MM.1S (cell line): Measurements from ENCODE around the gene CD84.

Experiments used
- DNase-seq: peaks from one replicate; pipeline ENCODE4 v3.0.0-alpha.2; 2015
- H2AFZ ChIP-seq: fragments of 300-600 bp; sonication (generic); 2 replicates; pipeline ENCODE4 v1.6.0; 2016; ENCODE audit warnings: antibody characterized with exemption, low read length
- H3F3A ChIP-seq: fragments of 300-600 bp; sonication (generic); 2 replicates; pipeline ENCODE4 v1.6.1; 2016; ENCODE audit warnings: mild to moderate bottlenecking, antibody characterized with exemption, low read length, moderate library complexity, mixed read lengths; ENCODE audit not compliant: insufficient read depth
- H3K27ac ChIP-seq: fragments of 300-600 bp; sonication (generic); 2 replicates; pipeline ENCODE4 v1.5.1; 2016; ENCODE audit warnings: mild to moderate bottlenecking, low read length
- H3K27me3 ChIP-seq: fragments of 300-600 bp; sonication (generic); replicated peaks from 2 replicates; pipeline ENCODE4 v1.6.0; 2016; ENCODE audit warnings: low read length; ENCODE audit not compliant: insufficient read depth
- H3K36me3 ChIP-seq: fragments of 300-600 bp; sonication (generic); replicated peaks from 2 replicates; pipeline ENCODE4 v1.6.1; 2016; ENCODE audit warnings: mild to moderate bottlenecking, low read length, mixed read lengths; ENCODE audit not compliant: insufficient read depth
- H3K4me1 ChIP-seq: fragments of 300-600 bp; sonication (generic); 2 replicates; pipeline ENCODE4 v1.6.1; 2016; ENCODE audit warnings: low read length, mixed read lengths
- H3K4me2 ChIP-seq: fragments of 300-600 bp; sonication (generic); 2 replicates; pipeline ENCODE4 v1.6.0; 2016; ENCODE audit warnings: low read depth, low read length
- H3K4me3 ChIP-seq: fragments of 300-600 bp; sonication (generic); 2 replicates; pipeline ENCODE4 v1.5.1; 2016; ENCODE audit warnings: low read length, mixed read lengths
- H3K79me2 ChIP-seq: fragments of 300-600 bp; sonication (generic); 2 replicates; pipeline ENCODE4 v1.6.1; 2016; ENCODE audit warnings: mixed run types, low read length, mixed read lengths
- H3K9ac ChIP-seq: fragments of 300-600 bp; sonication (generic); 2 replicates; pipeline ENCODE4 v1.6.1; 2016; ENCODE audit warnings: low read length, mixed read lengths
- H3K9me2 ChIP-seq: fragments of 300-600 bp; sonication (generic); replicated peaks from 2 replicates; pipeline ENCODE4 v1.6.1; 2016; ENCODE audit warnings: mild to moderate bottlenecking, low read length, mixed read lengths; ENCODE audit not compliant: insufficient read depth
- H3K9me3 ChIP-seq: fragments of 300-600 bp; sonication (generic); replicated peaks from 2 replicates; pipeline ENCODE4 v1.6.1; 2016; ENCODE audit warnings: mild to moderate bottlenecking, low read length, mixed read lengths; ENCODE audit not compliant: insufficient read depth
- H4K20me1 ChIP-seq: fragments of 300-600 bp; sonication (generic); 2 replicates; pipeline ENCODE4 v1.6.1; 2016; ENCODE audit warnings: mild to moderate bottlenecking, low read length, moderate library complexity, mixed read lengths; ENCODE audit not compliant: insufficient read depth
- EZH2 ChIP-seq: fragments of 300-600 bp; sonication (generic); optimal IDR thresholded peaks from 2 replicates; pipeline ENCODE3; 2017; ENCODE audit warnings: low read depth, mild to moderate bottlenecking, antibody characterized with exemption, low read length, mixed read lengths
- EZH2phosphoT487 ChIP-seq: fragments of 300-600 bp; sonication (generic); IDR thresholded peaks from 2 replicates; pipeline ENCODE4 v1.6.1; 2018; ENCODE audit warnings: antibody characterized with exemption, low read length
- TF ChIP-seq, protein P1 (sequence below): fragments of 300-600 bp; sonication (generic); IDR thresholded peaks from 2 replicates; pipeline ENCODE4 v1.5.1; 2016; ENCODE audit warnings: antibody characterized with exemption, low read length, mixed read lengths

The CD84 gene

DNA sequence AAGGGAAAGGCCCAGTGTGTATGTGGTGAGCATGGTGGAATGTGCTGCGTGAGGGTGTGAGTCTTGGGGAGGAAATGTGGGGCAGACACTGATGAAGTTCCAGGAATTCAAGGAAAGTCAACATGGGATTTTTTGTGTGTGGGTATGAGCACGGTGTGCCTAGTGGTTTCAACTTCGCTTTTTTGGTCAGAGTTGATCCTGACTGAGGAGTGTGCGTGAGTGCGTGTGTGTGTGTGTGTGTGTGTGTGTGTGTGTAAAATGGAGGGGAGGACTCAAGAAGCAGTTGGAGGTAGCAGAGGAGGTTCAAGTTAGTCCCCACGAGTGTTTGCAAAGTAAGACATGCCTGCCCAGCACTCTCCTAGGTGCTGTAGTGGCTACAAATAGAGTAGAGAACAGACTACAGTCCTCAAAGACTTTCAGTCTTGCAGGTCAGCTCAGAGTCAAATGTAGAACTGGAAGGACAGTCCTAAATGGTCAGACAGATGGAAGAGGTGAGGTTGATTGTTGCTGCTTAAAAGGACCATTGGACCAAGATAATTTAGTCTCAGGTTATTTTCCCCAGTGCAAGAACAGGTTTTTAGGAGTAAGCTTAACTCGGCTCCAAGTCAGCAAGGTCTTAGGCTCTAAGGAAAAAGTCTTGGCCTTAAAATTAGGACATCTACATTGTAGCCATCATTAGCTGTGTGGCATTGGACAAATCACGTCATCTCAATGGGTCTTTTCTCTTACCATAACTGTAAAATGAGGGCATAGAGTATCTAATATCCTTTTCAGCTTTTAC is 42.5 kb upstream of the CD84 start:
- no peaks in the 10 kb centered on the region for H3K36me3 ChIP-seq
- no peak overlapping the region for H3K4me3 ChIP-seq
- DNase-seq = no peak
- H4K20me1 ChIP-seq = no peaks in the 10 kb centered on the region
- no peaks in the 10 kb centered on the region for H3K79me2 ChIP-seq
- H3K4me1 ChIP-seq = peaks cover 62% of the 10 kb centered on the region
- peaks cover 9% of the 10 kb centered on the region; the same call in 1 of the 2 replicates for H3F3A ChIP-seq
- H3K9ac ChIP-seq = no peak overlapping the region
- TF ChIP-seq, protein P1, sequence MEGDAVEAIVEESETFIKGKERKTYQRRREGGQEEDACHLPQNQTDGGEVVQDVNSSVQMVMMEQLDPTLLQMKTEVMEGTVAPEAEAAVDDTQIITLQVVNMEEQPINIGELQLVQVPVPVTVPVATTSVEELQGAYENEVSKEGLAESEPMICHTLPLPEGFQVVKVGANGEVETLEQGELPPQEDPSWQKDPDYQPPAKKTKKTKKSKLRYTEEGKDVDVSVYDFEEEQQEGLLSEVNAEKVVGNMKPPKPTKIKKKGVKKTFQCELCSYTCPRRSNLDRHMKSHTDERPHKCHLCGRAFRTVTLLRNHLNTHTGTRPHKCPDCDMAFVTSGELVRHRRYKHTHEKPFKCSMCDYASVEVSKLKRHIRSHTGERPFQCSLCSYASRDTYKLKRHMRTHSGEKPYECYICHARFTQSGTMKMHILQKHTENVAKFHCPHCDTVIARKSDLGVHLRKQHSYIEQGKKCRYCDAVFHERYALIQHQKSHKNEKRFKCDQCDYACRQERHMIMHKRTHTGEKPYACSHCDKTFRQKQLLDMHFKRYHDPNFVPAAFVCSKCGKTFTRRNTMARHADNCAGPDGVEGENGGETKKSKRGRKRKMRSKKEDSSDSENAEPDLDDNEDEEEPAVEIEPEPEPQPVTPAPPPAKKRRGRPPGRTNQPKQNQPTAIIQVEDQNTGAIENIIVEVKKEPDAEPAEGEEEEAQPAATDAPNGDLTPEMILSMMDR = no peak
- TF ChIP-seq EZH2phosphoT487 (no peak), EZH2 (no peak)
- H3K27ac ChIP-seq = no peak overlapping the region
- H3K9me3 ChIP-seq = no peaks in the 10 kb centered on the region
- no peaks in the 10 kb centered on the region for H3K27me3 ChIP-seq
- H3K4me2 ChIP-seq = no peak overlapping the region
- H2AFZ ChIP-seq = no peak overlapping the region
- no peaks in the 10 kb centered on the region for H3K9me2 ChIP-seq

DNA sequence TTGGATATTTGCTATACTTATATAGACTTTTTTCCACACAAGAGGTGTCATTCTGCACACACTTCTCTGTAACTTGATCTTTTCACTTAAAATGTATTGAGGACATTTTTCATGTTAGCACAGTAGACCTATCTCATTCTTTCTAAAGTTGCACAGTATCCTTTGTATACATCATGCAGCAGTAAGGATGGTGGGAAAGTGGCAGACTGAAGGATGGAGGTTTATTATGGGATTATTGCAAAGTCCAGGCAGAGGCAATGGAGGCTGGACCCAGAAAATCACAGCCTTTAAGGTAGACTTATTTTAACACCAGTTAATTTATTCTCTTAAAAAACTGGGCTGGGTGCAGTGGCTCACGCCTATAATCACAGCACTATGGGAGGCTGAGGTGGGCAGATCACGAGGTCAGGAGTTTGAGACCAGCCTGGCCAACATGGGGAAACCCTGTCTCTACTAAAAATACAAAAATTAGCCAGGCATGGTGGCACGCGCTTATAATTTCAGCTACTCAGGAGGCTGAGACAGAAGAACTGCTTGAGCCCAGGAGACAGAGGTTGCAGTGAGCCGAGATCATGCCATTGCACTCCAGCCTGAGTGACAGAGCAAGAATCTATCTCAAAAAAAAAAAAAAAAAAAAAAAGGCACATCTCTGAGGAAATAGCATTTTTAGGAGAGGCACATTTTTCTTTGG is 41.8 kb upstream of the CD84 start:
- H3K9me3 ChIP-seq = no peaks in the 10 kb centered on the region
- no peaks in the 10 kb centered on the region for H3K36me3 ChIP-seq
- H3K9me2 ChIP-seq = no peaks in the 10 kb centered on the region
- H3K4me2 ChIP-seq = no peak overlapping the region
- no peak for DNase-seq
- H3K27me3 ChIP-seq = no peaks in the 10 kb centered on the region
- H3K79me2 ChIP-seq = no peaks in the 10 kb centered on the region
- no peak for TF ChIP-seq EZH2phosphoT487
- no peak for TF ChIP-seq EZH2
- TF ChIP-seq, protein P1 = no peak
- no peak overlapping the region for H3K27ac ChIP-seq
- no peaks in the 10 kb centered on the region for H4K20me1 ChIP-seq
- H3K4me3 ChIP-seq = no peak overlapping the region
- peaks cover 60% of the 10 kb centered on the region for H3K4me1 ChIP-seq
- H2AFZ ChIP-seq = no peak overlapping the region
- H3F3A ChIP-seq = peaks cover 9% of the 10 kb centered on the region; the same call in 1 of the 2 replicates
- H3K9ac ChIP-seq = no peak overlapping the region

DNA sequence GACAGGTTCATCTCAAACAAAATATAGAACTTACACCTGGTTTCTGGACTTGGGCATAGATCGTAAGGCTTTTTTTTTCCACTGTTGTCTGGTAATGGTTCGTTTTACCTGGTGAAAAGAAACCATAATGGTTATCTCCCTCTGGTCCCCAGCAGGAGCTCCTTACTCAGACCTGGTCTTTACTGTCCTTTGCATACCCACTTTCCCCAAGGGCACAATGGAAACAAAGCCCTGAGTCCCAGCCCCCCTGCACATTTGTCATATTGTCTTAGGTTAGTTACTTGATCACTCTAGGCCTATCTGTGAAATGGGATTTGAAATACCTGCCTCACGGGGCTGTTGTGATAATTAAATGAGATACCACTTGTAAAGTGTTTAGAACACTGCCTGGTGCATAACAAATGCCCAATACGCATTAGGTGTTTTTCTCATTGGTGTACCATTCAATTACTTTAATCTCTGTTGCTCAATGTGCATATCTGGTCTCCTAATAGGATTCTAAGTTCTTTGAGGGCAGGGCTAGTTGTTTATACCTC is 40.5 kb upstream of the CD84 start:
- Histone ChIP-seq H3K9me2 (no peaks in the 10 kb centered on the region), H3K27ac (no peak overlapping the region), H4K20me1 (no peaks in the 10 kb centered on the region), H3K9me3 (no peaks in the 10 kb centered on the region), H3K79me2 (no peaks in the 10 kb centered on the region), H3K4me1 (peaks cover 47% of the 10 kb centered on the region), H3K36me3 (no peaks in the 10 kb centered on the region), H3K4me2 (no peak overlapping the region), H3K9ac (no peak overlapping the region), H2AFZ (no peak overlapping the region), H3F3A (peaks cover 9% of the 10 kb centered on the region; the same call in 1 of the 2 replicates), H3K4me3 (no peak overlapping the region), H3K27me3 (no peaks in the 10 kb centered on the region)
- DNase-seq = no peak
- TF ChIP-seq EZH2phosphoT487 (no peak), EZH2 (no peak)
- TF ChIP-seq, protein P1 = no peak
